IMR-90 (cell line): Measurements from ENCODE around the gene LY9. TPM values are rescaled to one million over a fixed set of nuclear protein-coding genes. Genes with fewer than 3 reads are reported as not detected.

Source experiments
- ATAC-seq: fragments of 200-7000 bp; cut with Tn5 transposase; 2 replicates; pipeline ENCODE4 v1.9.1; 2020; ENCODE audit warnings: low read depth, mild to moderate bottlenecking, moderate library complexity
- BruUV-seq: library from RNA; stranded (reverse); fragments of 400-500 nt; replicated peaks from 2 replicates; lab custom pipeline; 2021; lab: Mats Ljungman, UMichigan
- CTCF ChIA-PET: fragments of 300-600 bp; formaldehyde crosslinking; extraction: SDS; loops from one replicate; lab custom pipeline; 2021; ENCODE audit warnings: antibody characterized with exemption; lab: Yijun Ruan, JAX
- POLR2A ChIA-PET: fragments of 300-600 bp; sonication (Branson Sonifier 250); formaldehyde crosslinking; loops from one replicate; lab custom pipeline; 2022; ENCODE audit warnings: antibody characterized with exemption; ENCODE audit not compliant: unreplicated experiment; lab: Charles Lee
- DNase-seq: peaks from one replicate; pipeline ENCODE4 v3.0.0; 2013
- H2AFZ ChIP-seq: replicated peaks from 2 replicates; pipeline ENCODE3; 2013; ENCODE audit warnings: low read length, mild to moderate bottlenecking; ENCODE audit not compliant: poor library complexity
- H2AK5ac ChIP-seq: 2 replicates; pipeline ENCODE4 v1.6.1; 2013; ENCODE audit warnings: low read depth, low read length, inconsistent platforms
- H2AK9ac ChIP-seq: replicated peaks from 2 replicates; pipeline ENCODE3; 2013; ENCODE audit warnings: mild to moderate bottlenecking, low read depth, low read length, moderate library complexity; ENCODE audit not compliant: poor library complexity
- H2BK120ac ChIP-seq: 2 replicates; pipeline ENCODE4 v1.6.1; 2013; ENCODE audit warnings: low read depth, low read length, inconsistent platforms
- H2BK15ac ChIP-seq: 3 replicates; pipeline ENCODE4 v1.6.1; 2013; ENCODE audit warnings: low read depth, low read length, inconsistent platforms
- H2BK20ac ChIP-seq: 2 replicates; pipeline ENCODE4 v1.6.1; 2013; ENCODE audit warnings: low read depth, mild to moderate bottlenecking, inconsistent platforms, low read length, moderate library complexity
- H2BK5ac ChIP-seq: 2 replicates; pipeline ENCODE4 v1.6.1; 2013; ENCODE audit warnings: mild to moderate bottlenecking, low read depth, low read length, inconsistent platforms; ENCODE audit not compliant: poor library complexity, severe bottlenecking
- H3K14ac ChIP-seq: replicated peaks from 2 replicates; pipeline ENCODE4 v1.6.1; 2013; ENCODE audit warnings: low read depth, low read length, inconsistent platforms
- H3K18ac ChIP-seq: 2 replicates; pipeline ENCODE4 v1.6.1; 2013; ENCODE audit warnings: low read depth, low read length, control low read depth
- H3K23ac ChIP-seq: 2 replicates; pipeline ENCODE4 v1.6.1; 2013; ENCODE audit warnings: low read depth, low read length, inconsistent platforms
- H3K27ac ChIP-seq: 2 replicates; pipeline ENCODE4 v1.5.1; 2013; ENCODE audit warnings: mild to moderate bottlenecking, control low read depth, low read length; ENCODE audit not compliant: insufficient read depth
- H3K27me3 ChIP-seq: 2 replicates; pipeline ENCODE4 v1.6.1; 2013; ENCODE audit warnings: low read length; ENCODE audit not compliant: control insufficient read depth, insufficient read depth
- H3K36me3 ChIP-seq: 2 replicates; pipeline ENCODE4 v1.6.1; 2013; ENCODE audit warnings: low read length, mixed read lengths; ENCODE audit not compliant: control insufficient read depth, insufficient read depth
- H3K4ac ChIP-seq: 2 replicates; pipeline ENCODE4 v1.6.1; 2013; ENCODE audit warnings: low read depth, low read length, inconsistent platforms
- H3K4me1 ChIP-seq: 2 replicates; pipeline ENCODE4 v1.6.1; 2013; ENCODE audit warnings: low read length, mixed read lengths; ENCODE audit not compliant: control insufficient read depth, insufficient read depth
- H3K4me2 ChIP-seq: 2 replicates; pipeline ENCODE4 v1.6.1; 2013; ENCODE audit warnings: low read depth, mild to moderate bottlenecking, control low read depth, low read length, moderate library complexity
- H3K4me3 ChIP-seq: 2 replicates; pipeline ENCODE4 v1.5.1; 2013; ENCODE audit warnings: low read depth, mild to moderate bottlenecking, control low read depth, low read length, moderate library complexity; ENCODE audit not compliant: insufficient read depth
- H3K56ac ChIP-seq: 2 replicates; pipeline ENCODE4 v1.6.1; 2013; ENCODE audit warnings: low read length, inconsistent platforms; ENCODE audit not compliant: insufficient read depth; ENCODE audit errors: extremely low read depth
- H3K79me1 ChIP-seq, 2 experiments: 2 replicates each; pipeline ENCODE4 v1.6.1; 2013; ENCODE audit warnings: low read length in 2 of 2, inconsistent platforms in 1 of 2, low read depth in 1 of 2
- H3K9ac ChIP-seq: 2 replicates; pipeline ENCODE4 v1.6.1; 2013; ENCODE audit warnings: low read depth, low read length, control low read depth
- H3K9me1 ChIP-seq: 2 replicates; pipeline ENCODE4 v1.6.1; 2013; ENCODE audit warnings: low read length, inconsistent platforms; ENCODE audit not compliant: insufficient read depth
- H3K9me3 ChIP-seq: 2 replicates; pipeline ENCODE4 v1.6.1; 2013; ENCODE audit warnings: low read length; ENCODE audit not compliant: control insufficient read depth, insufficient read depth
- H4K20me1 ChIP-seq: 2 replicates; pipeline ENCODE4 v1.6.1; 2013; ENCODE audit warnings: low read length, inconsistent platforms; ENCODE audit not compliant: insufficient read depth
- H4K5ac ChIP-seq: 2 replicates; pipeline ENCODE4 v1.6.1; 2013; ENCODE audit warnings: mild to moderate bottlenecking, low read depth, low read length, control low read depth
- H4K8ac ChIP-seq, 2 experiments: 2 replicates each; pipeline ENCODE4 v1.6.1; 2013; ENCODE audit warnings: low read depth in 2 of 2, low read length in 2 of 2, control low read depth in 1 of 2, inconsistent platforms in 1 of 2
- H4K91ac ChIP-seq: 2 replicates; pipeline ENCODE4 v1.6.1; 2013; ENCODE audit warnings: low read depth, low read length, inconsistent platforms; ENCODE audit not compliant: insufficient read depth
- BHLHE40 ChIP-seq: fragments of 150-350 bp; IDR thresholded peaks from 2 replicates; pipeline ENCODE4 v1.6.1; 2016; ENCODE audit warnings: mild to moderate bottlenecking, low read depth, low read length
- CEBPB ChIP-seq: IDR thresholded peaks from 2 replicates; pipeline ENCODE4 v1.6.1; 2012; ENCODE audit warnings: low read depth, low read length, improper control_type of control experiment
- CTCF ChIP-seq: conservative IDR thresholded peaks from 2 replicates; pipeline ENCODE4 v1.5.1; 2012; ENCODE audit warnings: mild to moderate bottlenecking, low read depth, low read length, improper control_type of control experiment
- RFX5 ChIP-seq: IDR thresholded peaks from 2 replicates; pipeline ENCODE4 v1.8.0; 2012; ENCODE audit warnings: low read depth, mild to moderate bottlenecking, low read length, moderate library complexity
- WGBS, 2 experiments: methylation state at CpG; one replicate each; pipeline versions ENCODE4 v1.1.5 to v1.1.7; 2013; ENCODE audit warnings: missing lambda C conversion rate in 2 of 2; ENCODE audit not compliant: insufficient read length in 1 of 2; ENCODE audit errors: extremely low coverage in 2 of 2; 5-methylcytosine and 5-hydroxymethylcytosine counted together
- dilution Hi-C: fragments of 300-500 bp; cut with HindIII; formaldehyde crosslinking; loops from one replicate; pipeline ENCODE4 v1.14.3; 2018; ENCODE audit warnings: low sequenced_read_pairs; ENCODE audit not compliant: unreplicated experiment
- in situ Hi-C: fragments of 300-500 bp; cut with MboI; formaldehyde crosslinking; loops from 3 replicates; pipeline ENCODE4 v1.14.3; 2019; ENCODE audit warnings: low sequenced_read_pairs, inconsistent platforms, mixed read lengths
- intact Hi-C: fragments of 100-400 bp; cut with micrococcal nuclease; formaldehyde crosslinking; loops from 2 replicates; pipeline ENCODE4 v1.10.0; 2022
- polyA plus RNA-seq, 3 experiments: library from polyadenylated mRNA; depleted of rRNA; stranded (reverse); fragments of >200 nt; gene quantifications; 2 replicates each; pipeline ENCODE4 v1.2.3, GENCODE V29; 2012; ENCODE audit warnings: low replicate concordance in 1 of 3
- total RNA-seq: library from RNA; depleted of rRNA; stranded (reverse); fragments of >200 nt; gene quantifications from 2 replicates; pipeline ENCODE4 v1.2.3, GENCODE V29; 2012
- TF ChIP-seq, protein P1 (sequence below): fragments of 150-350 bp; IDR thresholded peaks from 2 replicates; pipeline ENCODE4 v1.6.1; 2017; ENCODE audit warnings: mild to moderate bottlenecking, antibody characterized with exemption, low read length, low read depth

LY9 gene
- total and polyA plus RNA-seq, 2 of the 4 experiments (the other 2 are of a cell fraction): not detected

- dilution Hi-C loops: no loop called here
- DNase-seq: no peak
Measured at GRCh38 chr1:160827418-160827817, 31.4 kb downstream of the LY9 start.

More at GRCh38 chr1:160827418-160827817, 31.4 kb downstream of the LY9 start:
- Histone ChIP-seq H3K18ac (no peak overlapping the region), H3K9me1 (no peaks in the 10 kb centered on the region), H4K5ac (no peak overlapping the region), H3K9ac (no peak overlapping the region), H3K79me1 (no peaks in the 10 kb centered on the region), H2BK120ac (no peak overlapping the region), H4K91ac (no peak overlapping the region), H2BK20ac (no peak overlapping the region), H2BK5ac (no peak overlapping the region), H3K14ac (no peak overlapping the region), H3K56ac (no peak overlapping the region), H4K8ac (no peak overlapping the region), H3K27me3 (no peaks in the 10 kb centered on the region), H3K4me2 (no peak overlapping the region), H4K20me1 (no peaks in the 10 kb centered on the region), H3K27ac (no peak overlapping the region), H3K9me3 (no peaks in the 10 kb centered on the region), H2AK5ac (no peak overlapping the region), H3K4me1 (no peaks in the 10 kb centered on the region), H3K23ac (no peak overlapping the region), H2AK9ac (no peak overlapping the region), H2BK15ac (no peak overlapping the region), H3K4ac (no peak overlapping the region), H2AFZ (no peak overlapping the region), H3K36me3 (no peaks in the 10 kb centered on the region), H3K4me3 (no peak overlapping the region)
- in situ Hi-C loops (no loop called here), intact Hi-C loops (no loop called here)
- TF ChIP-seq CEBPB (peak; percentile 64), CTCF (no peak), RFX5 (no peak), BHLHE40 (no peak)
- TF ChIP-seq, protein P1, sequence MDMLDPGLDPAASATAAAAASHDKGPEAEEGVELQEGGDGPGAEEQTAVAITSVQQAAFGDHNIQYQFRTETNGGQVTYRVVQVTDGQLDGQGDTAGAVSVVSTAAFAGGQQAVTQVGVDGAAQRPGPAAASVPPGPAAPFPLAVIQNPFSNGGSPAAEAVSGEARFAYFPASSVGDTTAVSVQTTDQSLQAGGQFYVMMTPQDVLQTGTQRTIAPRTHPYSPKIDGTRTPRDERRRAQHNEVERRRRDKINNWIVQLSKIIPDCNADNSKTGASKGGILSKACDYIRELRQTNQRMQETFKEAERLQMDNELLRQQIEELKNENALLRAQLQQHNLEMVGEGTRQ: no peak
- CTCF ChIA-PET: no interaction called here
- WGBS, 2 experiments: no CpG with 5 or more reads among the region's 2 CpGs
- no peak for ATAC-seq
- POLR2A ChIA-PET: no interaction called here
- no TSS peak for BruUV-seq
